ENCODE data around the gene ICE2.

DNA sequence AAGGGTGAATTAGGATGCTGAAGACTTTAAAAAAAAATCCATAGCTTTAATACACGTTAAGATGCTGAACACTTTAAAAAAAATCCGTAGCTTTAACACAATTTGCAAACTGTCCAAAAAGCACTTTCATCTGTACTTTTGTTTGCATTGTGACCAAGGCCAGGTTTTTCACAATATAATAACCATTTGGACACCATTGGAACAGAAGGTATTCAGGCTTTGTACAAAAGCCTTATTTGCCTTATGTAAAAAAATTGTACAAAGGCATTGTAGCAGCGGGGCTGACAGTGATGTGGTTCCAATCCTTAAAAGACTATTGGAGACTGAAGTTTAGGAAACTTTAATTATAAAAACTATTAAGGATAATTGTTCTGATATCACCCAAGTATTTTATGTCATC is 15.2 kb upstream of the ICE2 start:
- no peak for TF ChIP-seq CTCF (IDR thresholded peaks at IDR 0.05 in 4 of 5, conservative IDR thresholded peaks at IDR 0.05 in 1 of 5)
- TF ChIP-seq POLR2A (IDR thresholded peaks at IDR 0.05): no peak
